H1 (cell line): ENCODE measurements around the gene DYNLRB1.

ENCODE experiments used
- ATF2 ChIP-seq: IDR thresholded peaks from 2 replicates; pipeline ENCODE4 v1.6.1; 2012; ENCODE audit warnings: low read length, inconsistent platforms
- BACH1 ChIP-seq: IDR thresholded peaks from 2 replicates; pipeline ENCODE4 v1.6.1; 2012; ENCODE audit warnings: low read length, improper control_type of control experiment
- CHD2 ChIP-seq: IDR thresholded peaks from 2 replicates; pipeline ENCODE4 v1.6.1; 2012; ENCODE audit warnings: low read length, improper control_type of control experiment
- CTCF ChIP-seq, 3 experiments: IDR thresholded peaks; 1 replicate in 2 of 3; 2 replicates in 1 of 3; pipeline versions ENCODE4 v1.5.1 to v1.6.1; 2011; ENCODE audit warnings: low read length in 3 of 3, mild to moderate bottlenecking in 3 of 3, inconsistent platforms in 2 of 3, low read depth in 1 of 3, moderate library complexity in 1 of 3; ENCODE audit not compliant: insufficient read depth in 1 of 3; ENCODE audit errors: control extremely low read depth in 1 of 3
- EZH2 ChIP-seq: fragments of 200-600 bp; sonication (generic); IDR thresholded peaks from 2 replicates; pipeline ENCODE4 v1.7.1; 2012; ENCODE audit warnings: low read depth, mild to moderate bottlenecking, moderate library complexity, low read length, inconsistent platforms; ENCODE audit not compliant: severe bottlenecking
- GTF2F1 ChIP-seq: IDR thresholded peaks from 2 replicates; pipeline ENCODE4 v1.6.1; 2012; ENCODE audit warnings: low read depth, low read length, improper control_type of control experiment, borderline replicate concordance
- JUND ChIP-seq: IDR thresholded peaks from 2 replicates; pipeline ENCODE4 v1.6.1; 2011; ENCODE audit warnings: mild to moderate bottlenecking, improper control_type of control experiment, low read length
- POLR2A ChIP-seq, 2 experiments: IDR thresholded peaks; 1 replicate in 1 of 2; 2 replicates in 1 of 2; pipeline ENCODE4 v1.6.1; 2011; ENCODE audit warnings: low read depth in 2 of 2, low read length in 2 of 2, mild to moderate bottlenecking in 2 of 2; ENCODE audit errors: control extremely low read depth in 1 of 2
- POLR2AphosphoS5 ChIP-seq: IDR thresholded peaks from 2 replicates; pipeline ENCODE4 v1.6.1; 2011; ENCODE audit warnings: low read depth, low read length
- SIN3A ChIP-seq, 2 experiments: IDR thresholded peaks in 1 of 2; conservative IDR thresholded peaks in 1 of 2; 2 replicates each; pipeline ENCODE4 v1.6.1; 2011 to 2012; ENCODE audit warnings: low read length in 2 of 2, improper control_type of control experiment in 1 of 2, low read depth in 1 of 2, mild to moderate bottlenecking in 1 of 2
- SRF ChIP-seq: IDR thresholded peaks from 2 replicates; pipeline ENCODE4 v1.6.1; 2011; ENCODE audit warnings: mild to moderate bottlenecking, low read depth, low read length, moderate library complexity
- TAF1 ChIP-seq: IDR thresholded peaks from 2 replicates; pipeline ENCODE4 v1.6.1; 2011; ENCODE audit warnings: mild to moderate bottlenecking, low read depth, low read length
- YY1 ChIP-seq: IDR thresholded peaks from 2 replicates; pipeline ENCODE4 v1.6.1; 2011; ENCODE audit warnings: low read depth, mild to moderate bottlenecking, low read length

GRCh38 chr20:34566978-34567891 lies 51.0 kb downstream of the DYNLRB1 start:
- TF ChIP-seq ATF2 (no peak), CTCF (IDR thresholded peaks at IDR 0.05; ENCODE audit: control extremely low read depth in 1 of 3, insufficient read depth in 1 of 3, low read depth in 1 of 3, low read length in 3 of 3) (no peak), POLR2AphosphoS5 (no peak), POLR2A (IDR thresholded peaks at IDR 0.05; ENCODE audit: control extremely low read depth in 1 of 2, low read depth in 2 of 2, low read length in 2 of 2) (no peak), TAF1 (no peak), JUND (no peak), SIN3A (conservative IDR thresholded peaks at IDR 0.05 in 1 of 2, IDR thresholded peaks at IDR 0.05 in 1 of 2; ENCODE audit: low read depth in 1 of 2, low read length in 2 of 2) (no peak), SRF (no peak), EZH2 (no peak), GTF2F1 (no peak), BACH1 (no peak), CHD2 (no peak), YY1 (no peak)
